CD4-positive, alpha-beta T cell (primary cell): ENCODE measurements around the gene AQR. TPM values are rescaled to one million over a fixed set of nuclear protein-coding genes. Genes with fewer than 3 reads are reported as not detected.
"Not testable (repeated sequence)": the region's sequence is repeated elsewhere in the genome, so short reads cannot be mapped to it uniquely, and the experiment has no call there.

Experiments
- ATAC-seq: fragments of 200-7000 bp; cut with Tn5 transposase; one replicate; pipeline ENCODE4 v1.10.0; 2022; ENCODE audit warnings: mild to moderate bottlenecking; ENCODE audit not compliant: poor library complexity
- CTCF ChIA-PET: fragments of 350-600 bp; sonication (Branson Sonifier 250); formaldehyde crosslinking; loops from one replicate; lab custom pipeline; 2021; ENCODE audit warnings: antibody characterized with exemption, inconsistent platforms; lab: Charles Lee
- POLR2A ChIA-PET: fragments of 350-600 bp; sonication (Branson Sonifier 250); formaldehyde crosslinking; loops from one replicate; lab custom pipeline; 2021; ENCODE audit warnings: antibody characterized with exemption, inconsistent platforms; lab: Charles Lee
- DNase-seq, 14 experiments: peaks; one replicate each; pipeline ENCODE4 v3.0.0-alpha.2; 2013 to 2020; ENCODE audit warnings: mixed read lengths in 2 of 14
- H3K27ac ChIP-seq, 2 donors: one replicate each; pipeline versions ENCODE4 v1.5.1 to v1.7.0; 2013; ENCODE audit warnings: low read length in 2 of 2, low read depth in 1 of 2, mild to moderate bottlenecking in 1 of 2
- H3K27me3 ChIP-seq, 2 experiments: 1 replicate in 1 of 2; 2 replicates in 1 of 2; pipeline versions ENCODE4 v1.6.1 to v1.7.0; 2013; ENCODE audit warnings: low read length in 2 of 2, control low read depth in 1 of 2, mild to moderate bottlenecking in 1 of 2, moderate library complexity in 1 of 2; ENCODE audit not compliant: insufficient read depth in 2 of 2, control insufficient read depth in 1 of 2
- H3K36me3 ChIP-seq: one replicate; pipeline ENCODE4 v1.6.1; 2013; ENCODE audit warnings: low read length, control low read depth; ENCODE audit not compliant: insufficient read depth
- H3K4me1 ChIP-seq: one replicate; pipeline ENCODE4 v1.6.1; 2013; ENCODE audit warnings: low read length, control low read depth; ENCODE audit not compliant: insufficient read depth
- H3K4me3 ChIP-seq: one replicate; pipeline ENCODE4 v1.5.1; 2013; ENCODE audit warnings: mild to moderate bottlenecking, low read length, moderate library complexity
- H3K9me3 ChIP-seq, 2 experiments: 1 replicate in 1 of 2; 2 replicates in 1 of 2; pipeline versions ENCODE4 v1.6.1 to v1.7.0; 2013; ENCODE audit warnings: low read length in 2 of 2, mild to moderate bottlenecking in 2 of 2, control low read depth in 1 of 2, moderate library complexity in 1 of 2; ENCODE audit not compliant: control insufficient read depth in 1 of 2, insufficient read depth in 1 of 2
- H3K27ac Mint-ChIP-seq: one replicate; pipeline ENCODE4 v1.8.0; 2020; ENCODE audit warnings: mixed read lengths
- H3K27me3 Mint-ChIP-seq: one replicate; pipeline ENCODE4 v1.8.0; 2021; ENCODE audit warnings: mixed read lengths
- H3K36me3 Mint-ChIP-seq: one replicate; pipeline ENCODE4 v1.8.0; 2021; ENCODE audit warnings: low read depth, mixed read lengths
- H3K4me1 Mint-ChIP-seq: one replicate; pipeline ENCODE4 v1.8.0; 2021; ENCODE audit warnings: low read depth, mixed read lengths
- H3K4me3 Mint-ChIP-seq: one replicate; pipeline ENCODE4 v1.8.0; 2020; ENCODE audit warnings: mild to moderate bottlenecking, mixed read lengths
- H3K9me3 Mint-ChIP-seq: one replicate; pipeline ENCODE4 v1.8.0; 2020; ENCODE audit warnings: mixed read lengths
- intact Hi-C, 2 experiments: fragments of 100-400 bp; cut with DNase I in 1 of 2; cut with micrococcal nuclease in 1 of 2; formaldehyde crosslinking; loops; one replicate each; pipeline versions ENCODE4 v1.15.1 to v1.9.0; 2023 to 2025; cut with DNase I, micrococcal nuclease
- total RNA-seq, 174 experiments: library from RNA in 2 of 174; stranded (reverse) in 2 of 174; gene quantifications; one replicate each; pipeline ENCODE4 v1.2.3 and lab custom pipeline; 2021 to 2026
- TF ChIP-seq, protein P1 (sequence below): fragments of 200-600 bp; IDR thresholded peaks from one replicate; pipeline ENCODE4 v1.8.0; 2022; ENCODE audit warnings: antibody characterized with exemption, mild to moderate bottlenecking

Gene AQR
- total RNA-seq, 2 experiments from 2014 or later: 40.4 to 40.7 TPM

GRCh38 chr15:34944936-34945335 lies 24.6 kb downstream of the AQR start:
- Histone ChIP-seq H3K36me3 (peaks cover 60% of the 10 kb centered on the region), H3K27ac (no peak overlapping the region), H3K4me1 (no peaks in the 10 kb centered on the region), H3K4me3 (no peak overlapping the region), H3K9me3 (no peaks in the 10 kb centered on the region), H3K27me3 (no peaks in the 10 kb centered on the region)
- intact Hi-C loops: no loop called here
- H3K27ac Mint-ChIP-seq: no peak overlapping the region
- DNase-seq (no peak), ATAC-seq (no peak)
- no peaks in the 10 kb centered on the region for H3K4me1 Mint-ChIP-seq
- POLR2A ChIA-PET: interaction anchor here (0.8 to 1.5 kb wide), 2 partner anchors 25 to 43 kb away, joined by 3 to 4 read pairs; partner anchors contain the start of genes AQR and ZNF770
- peaks cover 73% of the 10 kb centered on the region for H3K36me3 Mint-ChIP-seq
- TF ChIP-seq, protein P1, sequence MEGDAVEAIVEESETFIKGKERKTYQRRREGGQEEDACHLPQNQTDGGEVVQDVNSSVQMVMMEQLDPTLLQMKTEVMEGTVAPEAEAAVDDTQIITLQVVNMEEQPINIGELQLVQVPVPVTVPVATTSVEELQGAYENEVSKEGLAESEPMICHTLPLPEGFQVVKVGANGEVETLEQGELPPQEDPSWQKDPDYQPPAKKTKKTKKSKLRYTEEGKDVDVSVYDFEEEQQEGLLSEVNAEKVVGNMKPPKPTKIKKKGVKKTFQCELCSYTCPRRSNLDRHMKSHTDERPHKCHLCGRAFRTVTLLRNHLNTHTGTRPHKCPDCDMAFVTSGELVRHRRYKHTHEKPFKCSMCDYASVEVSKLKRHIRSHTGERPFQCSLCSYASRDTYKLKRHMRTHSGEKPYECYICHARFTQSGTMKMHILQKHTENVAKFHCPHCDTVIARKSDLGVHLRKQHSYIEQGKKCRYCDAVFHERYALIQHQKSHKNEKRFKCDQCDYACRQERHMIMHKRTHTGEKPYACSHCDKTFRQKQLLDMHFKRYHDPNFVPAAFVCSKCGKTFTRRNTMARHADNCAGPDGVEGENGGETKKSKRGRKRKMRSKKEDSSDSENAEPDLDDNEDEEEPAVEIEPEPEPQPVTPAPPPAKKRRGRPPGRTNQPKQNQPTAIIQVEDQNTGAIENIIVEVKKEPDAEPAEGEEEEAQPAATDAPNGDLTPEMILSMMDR: no peak
- no peak overlapping the region for H3K4me3 Mint-ChIP-seq
- H3K9me3 Mint-ChIP-seq: no peaks in the 10 kb centered on the region
- no peaks in the 10 kb centered on the region for H3K27me3 Mint-ChIP-seq
- CTCF ChIA-PET: interaction anchor here (1.6 kb wide), 1 partner anchor 13 kb away, joined by 4 read pairs; no protein-coding TSS in a partner anchor

DNA sequence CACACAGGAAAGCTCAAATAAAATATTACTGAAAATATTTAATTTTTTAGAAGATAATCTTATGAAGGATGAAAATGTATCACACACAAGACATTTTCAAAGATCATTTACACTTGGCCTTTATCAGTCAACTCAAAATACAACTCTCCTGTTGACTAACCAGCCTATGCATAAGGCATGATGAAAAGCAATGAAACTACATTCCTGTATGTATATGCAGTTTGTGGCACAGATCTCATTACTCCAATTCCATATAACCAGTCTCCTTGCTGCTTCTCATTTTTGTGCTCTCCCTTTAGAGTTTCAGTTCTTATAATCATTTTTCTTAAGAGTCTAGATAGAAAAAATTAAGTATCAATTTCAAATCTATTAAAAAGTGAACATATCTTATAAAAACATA lies 25.8 kb downstream of the AQR start:
- no peaks in the 10 kb centered on the region for H3K4me1 ChIP-seq
- H3K4me1 Mint-ChIP-seq: no peaks in the 10 kb centered on the region
- H3K27me3 Mint-ChIP-seq: no peaks in the 10 kb centered on the region
- no peak overlapping the region for H3K4me3 ChIP-seq
- no peaks in the 10 kb centered on the region for H3K9me3 Mint-ChIP-seq
- ChIA-PET POLR2A (interaction anchor here (1.5 kb wide), 1 partner anchor 44 kb away, joined by 4 read pairs; the partner anchor contains the start of gene ZNF770), CTCF (interaction anchor here (1.6 kb wide), 1 partner anchor 12 kb away, joined by 4 read pairs; no protein-coding TSS in a partner anchor)
- DNase-seq: no peak
- H3K36me3 Mint-ChIP-seq: peaks cover 82% of the 10 kb centered on the region
- H3K27ac ChIP-seq: no peak overlapping the region
- no peak for ATAC-seq
- no peaks in the 10 kb centered on the region for H3K27me3 ChIP-seq
- TF ChIP-seq, protein P1: no peak
- no peaks in the 10 kb centered on the region for H3K9me3 ChIP-seq
- intact Hi-C loops: no loop called here
- no peak overlapping the region for H3K4me3 Mint-ChIP-seq
- no peak overlapping the region for H3K27ac Mint-ChIP-seq
- H3K36me3 ChIP-seq: peaks cover 63% of the 10 kb centered on the region

GRCh38 chr15:34943264-34943663 lies 26.3 kb downstream of the AQR start:
- H3K4me1 ChIP-seq, H3K4me3 ChIP-seq, H3K27me3 ChIP-seq, H3K27ac ChIP-seq, H3K27me3 Mint-ChIP-seq, POLR2A ChIA-PET, H3K27ac Mint-ChIP-seq, intact Hi-C loops, H3K9me3 ChIP-seq, H3K9me3 Mint-ChIP-seq, H3K4me3 Mint-ChIP-seq, H3K4me1 Mint-ChIP-seq, DNase-seq, ATAC-seq: not testable (repeated sequence)
- CTCF ChIA-PET: interaction anchor here (1.6 kb wide), 1 partner anchor 11 kb away, joined by 4 read pairs; no protein-coding TSS in a partner anchor
- peaks cover 66% of the 10 kb centered on the region for H3K36me3 ChIP-seq
- H3K36me3 Mint-ChIP-seq: peaks cover 82% of the 10 kb centered on the region

DNA sequence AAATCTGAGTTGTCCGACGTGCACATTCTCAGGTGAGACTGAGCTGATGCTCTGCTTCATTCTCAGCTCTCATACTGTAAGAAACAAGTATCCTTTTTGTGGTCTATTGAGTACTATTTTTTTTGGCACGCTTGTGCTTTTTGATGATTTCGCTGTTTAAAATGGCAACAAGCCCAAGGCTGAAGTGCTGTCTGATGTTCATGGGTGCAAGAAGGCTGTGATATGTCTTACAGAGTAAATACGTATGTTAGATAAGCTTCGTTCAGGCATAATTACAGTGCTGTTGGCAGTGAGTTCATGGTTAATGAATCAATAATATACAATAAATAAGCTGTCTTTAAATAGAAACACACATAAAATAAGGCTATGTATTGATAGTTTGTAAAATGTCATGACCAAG lies 27.2 kb downstream of the AQR start:
- DNase-seq: no peak
- intact Hi-C loops: no loop called here
- no peak for ATAC-seq
- no peaks in the 10 kb centered on the region for H3K9me3 Mint-ChIP-seq
- Histone ChIP-seq H3K27ac (no peak overlapping the region), H3K36me3 (peaks cover 60% of the 10 kb centered on the region), H3K27me3 (no peaks in the 10 kb centered on the region), H3K9me3 (no peaks in the 10 kb centered on the region), H3K4me1 (no peaks in the 10 kb centered on the region), H3K4me3 (no peak overlapping the region)
- H3K4me3 Mint-ChIP-seq: no peak overlapping the region
- no peak overlapping the region for H3K27ac Mint-ChIP-seq
- ChIA-PET CTCF (no interaction called here), POLR2A (no interaction called here)
- H3K27me3 Mint-ChIP-seq: no peaks in the 10 kb centered on the region
- TF ChIP-seq, protein P1: no peak
- no peaks in the 10 kb centered on the region for H3K4me1 Mint-ChIP-seq
- peaks cover 82% of the 10 kb centered on the region for H3K36me3 Mint-ChIP-seq
